C4-2B (cell line): Measurements from ENCODE around the gene DPP8.

Experiments used
- CTCF ChIP-seq: fragments of 450-650 bp; conservative IDR thresholded peaks from 2 replicates; pipeline ENCODE4 v1.5.1; 2017; ENCODE audit warnings: mild to moderate bottlenecking
- ZFX ChIP-seq: fragments of 450-650 bp; IDR thresholded peaks from 2 replicates; pipeline ENCODE4 v1.6.1; 2017

GRCh38 chr15:65450556-65450955 is 66.9 kb downstream of the DPP8 start:
- no peak for TF ChIP-seq CTCF
- no peak for TF ChIP-seq ZFX
